Neutrophil (primary cell): ENCODE measurements around the gene ZNF578.
"Not testable (repeated sequence)": the region's sequence is repeated elsewhere in the genome, so short reads cannot be mapped to it uniquely, and the experiment has no call there.

ENCODE experiments used
- H3K27ac ChIP-seq: fragments of 200-600 bp; sonication (generic); 2 replicates; pipeline ENCODE4 v1.5.1; 2016; ENCODE audit warnings: mild to moderate bottlenecking, moderate library complexity
- H3K27me3 ChIP-seq: fragments of 200-600 bp; sonication (generic); 2 replicates; pipeline ENCODE4 v1.6.0; 2016; ENCODE audit warnings: mild to moderate bottlenecking
- H3K36me3 ChIP-seq: fragments of 200-600 bp; sonication (generic); 2 replicates; pipeline ENCODE4 v1.5.1; 2017
- H3K4me1 ChIP-seq, 2 experiments: fragments of 200-600 bp in 1 of 2; sonication (generic) in 1 of 2; 1 replicate in 1 of 2; 2 replicates in 1 of 2; pipeline versions ENCODE4 v1.5.1 to v1.6.1; 2013 to 2016; ENCODE audit warnings: low read depth in 1 of 2, low read length in 1 of 2, mild to moderate bottlenecking in 1 of 2, moderate library complexity in 1 of 2; ENCODE audit not compliant: control insufficient read depth in 1 of 2, insufficient read depth in 1 of 2
- H3K4me3 ChIP-seq, 2 experiments: fragments of 200-600 bp in 1 of 2; sonication (generic) in 1 of 2; 1 replicate in 1 of 2; 2 replicates in 1 of 2; pipeline ENCODE4 v1.5.1; 2013 to 2016; ENCODE audit warnings: low read depth in 1 of 2, low read length in 1 of 2, mild to moderate bottlenecking in 1 of 2, moderate library complexity in 1 of 2
- H3K9me3 ChIP-seq: fragments of 200-600 bp; sonication (generic); 2 replicates; pipeline ENCODE4 v1.5.1; 2016
- CTCF ChIP-seq: fragments of 200-600 bp; sonication (generic); IDR thresholded peaks from 2 replicates; pipeline ENCODE4 v1.5.1; 2016; ENCODE audit warnings: antibody characterized with exemption

ZNF578 gene

DNA sequence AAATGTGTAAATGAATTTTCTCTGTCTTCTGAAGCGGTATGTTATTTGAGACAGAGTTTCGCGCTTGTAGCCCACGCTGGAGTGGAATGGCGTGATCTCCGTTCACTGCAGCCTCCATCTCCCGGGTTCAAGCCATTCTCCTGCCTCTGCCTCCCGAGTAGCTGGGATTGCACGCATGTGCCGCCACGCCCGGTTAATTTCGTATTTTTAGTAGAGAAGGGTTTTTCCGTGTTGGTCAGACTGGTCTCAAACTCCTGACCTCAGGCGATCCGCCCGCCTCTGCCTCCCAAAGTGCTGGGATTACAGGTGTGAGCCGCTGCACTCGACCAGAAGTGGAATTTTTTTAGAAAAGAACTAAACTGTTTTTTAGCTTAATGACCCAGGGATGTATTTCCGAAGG, 70.7 kb downstream of the ZNF578 start:
- Histone ChIP-seq H3K9me3 (peaks cover 12% of the 10 kb centered on the region), H3K27me3 (no peaks in the 10 kb centered on the region), H3K27ac (no peak overlapping the region), H3K4me3 (no peak overlapping the region), H3K4me1 (peaks cover 19% of the 10 kb centered on the region in 2 experiments), H3K36me3 (no peaks in the 10 kb centered on the region)
- no peak for TF ChIP-seq CTCF

DNA sequence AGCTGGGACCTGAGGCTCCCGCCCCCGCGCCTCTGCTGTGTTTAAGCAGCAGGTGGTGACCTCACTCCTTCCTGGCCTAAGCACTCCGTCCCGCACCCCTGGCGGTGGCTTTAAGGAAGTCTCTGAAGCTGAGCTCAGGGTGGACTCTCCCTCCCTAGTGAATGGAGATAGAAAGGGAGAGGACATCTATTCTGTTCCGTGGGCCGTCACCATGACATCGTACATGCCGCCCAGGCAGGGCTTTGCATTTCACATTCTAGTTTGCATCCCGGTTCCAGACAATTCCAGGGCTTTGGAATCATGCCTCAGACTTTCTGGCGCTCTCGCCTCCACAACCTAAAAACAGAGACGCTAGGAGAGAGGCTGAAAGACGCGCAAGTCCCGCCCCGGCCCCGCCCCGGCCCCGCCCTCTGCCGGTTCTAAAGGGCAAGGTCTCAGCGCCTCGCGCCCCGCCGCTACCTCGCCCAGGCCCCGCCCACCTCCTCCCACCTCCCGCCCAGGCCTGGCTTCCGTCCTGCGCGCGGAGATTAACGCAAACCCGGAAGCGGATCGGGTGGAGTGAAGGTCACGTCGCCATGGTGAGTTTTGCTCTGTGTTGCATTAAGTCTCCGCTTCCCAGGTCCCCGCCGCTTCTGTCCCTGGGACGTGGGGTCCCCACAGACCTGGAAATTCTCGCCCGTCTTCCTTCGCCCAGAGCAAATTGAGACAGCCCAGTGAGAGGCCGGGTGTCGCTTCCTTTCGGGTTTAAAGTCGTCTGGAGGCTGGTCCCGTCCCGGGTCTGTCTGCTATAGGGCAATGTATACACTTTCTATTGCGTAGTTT, 74.0 kb downstream of the ZNF578 start, which contains the start of gene ZNF808:
TSS of gene ZNF808 (plus strand) at position 535 of the 822 bp plus-strand sequence. CDS start 15,617 bp downstream, outside the sequence.
- TF ChIP-seq CTCF = peak; percentile 66
- Histone ChIP-seq H3K4me3 (peak within 1 kb of the TSS; percentile 86 to 91), H3K36me3 (no peaks in the 10 kb centered on the region), H3K27me3 (no peaks in the 10 kb centered on the region), H3K27ac (peak within 1 kb of the TSS; percentile 91), H3K9me3 (peaks cover 12% of the 10 kb centered on the region), H3K4me1 (peaks cover 19% of the 10 kb centered on the region in 2 experiments)

DNA sequence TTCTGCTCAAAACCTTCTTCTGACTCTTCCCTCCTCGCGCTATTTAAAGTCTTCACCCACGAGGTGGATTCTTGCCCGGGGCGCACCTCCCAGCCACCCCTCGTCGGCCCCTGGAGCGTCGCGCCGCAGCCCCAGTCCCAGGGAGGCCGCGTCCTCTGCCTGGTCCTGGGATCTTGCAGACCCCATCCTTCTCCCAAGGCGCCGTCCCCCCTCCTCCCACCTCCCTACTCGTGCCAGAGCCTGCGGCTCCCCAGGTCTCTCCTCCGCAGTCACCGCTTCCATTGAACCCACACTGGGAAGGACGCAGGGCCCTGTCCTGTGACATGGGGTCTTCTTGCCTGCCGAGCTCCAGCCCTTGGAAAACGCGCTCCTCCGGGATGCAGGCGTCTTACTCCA, 74.6 kb downstream of the ZNF578 start:
- H3K36me3 ChIP-seq = no peaks in the 10 kb centered on the region
- peak overlapping the region; percentile 86 to 91 for H3K4me3 ChIP-seq
- no peak for TF ChIP-seq CTCF
- H3K9me3 ChIP-seq = peaks cover 7% of the 10 kb centered on the region
- no peaks in the 10 kb centered on the region for H3K27me3 ChIP-seq
- H3K4me1 ChIP-seq = peaks cover 19% of the 10 kb centered on the region in 2 experiments
- peak overlapping the region; percentile 91 for H3K27ac ChIP-seq

GRCh38 chr19:52532480-52532879, 79.1 kb downstream of the ZNF578 start:
- Histone ChIP-seq H3K4me3 (no peak overlapping the region), H3K36me3 (no peaks in the 10 kb centered on the region), H3K27ac (no peak overlapping the region), H3K27me3 (no peaks in the 10 kb centered on the region), H3K4me1 (peaks cover 37 to 46% of the 10 kb centered on the region in 2 experiments), H3K9me3 (no peaks in the 10 kb centered on the region)
- no peak for TF ChIP-seq CTCF

DNA sequence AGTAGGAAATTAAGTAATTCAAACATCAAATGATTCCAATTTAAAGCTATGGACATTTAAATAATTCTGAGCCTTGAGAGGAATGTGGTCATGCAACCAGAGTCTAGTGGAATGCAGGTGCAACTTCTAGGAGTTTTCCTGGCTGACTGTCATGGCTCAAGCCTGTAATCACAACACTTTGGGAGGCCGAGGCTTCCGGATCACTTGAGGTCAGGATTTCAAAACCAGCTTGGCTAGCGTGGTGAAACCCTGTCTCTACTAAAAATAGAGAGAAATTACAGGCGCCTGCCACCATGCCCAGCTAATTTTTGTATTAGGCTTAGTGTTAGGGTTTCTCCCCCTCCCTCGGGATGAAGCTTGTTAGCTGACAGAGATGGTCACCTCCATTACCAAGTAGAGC, 80.5 kb downstream of the ZNF578 start:
- H3K27ac ChIP-seq = peak overlapping the region; percentile 58
- TF ChIP-seq CTCF = no peak
- H3K4me3 ChIP-seq = no peak overlapping the region
- H3K9me3 ChIP-seq = no peaks in the 10 kb centered on the region
- H3K27me3 ChIP-seq = no peaks in the 10 kb centered on the region
- H3K4me1 ChIP-seq = peaks cover 28 to 36% of the 10 kb centered on the region in 2 experiments
- no peaks in the 10 kb centered on the region for H3K36me3 ChIP-seq

DNA sequence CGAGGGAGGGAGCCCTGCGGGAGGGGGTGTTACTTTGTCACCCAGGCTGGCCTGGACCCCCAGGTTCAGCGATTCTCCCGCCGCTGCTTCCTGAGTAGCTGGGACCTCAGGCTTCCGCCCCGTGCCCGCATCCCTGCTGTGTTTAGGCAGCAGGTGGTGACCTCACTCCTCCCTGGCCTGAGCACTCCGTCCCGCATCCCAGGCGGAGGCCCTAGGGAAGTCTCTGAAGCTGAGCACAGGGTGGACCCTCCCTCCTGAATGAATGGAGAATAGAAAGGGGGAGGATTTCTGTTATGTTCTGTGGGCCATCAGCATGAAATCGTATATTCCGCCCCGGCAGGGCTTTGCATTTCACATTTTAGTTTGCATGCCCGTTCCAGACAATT, 82.0 kb downstream of the ZNF578 start:
- H3K27me3 ChIP-seq, H3K36me3 ChIP-seq, H3K9me3 ChIP-seq: not testable (repeated sequence)
- peak overlapping the region; percentile 72 to 76 for H3K4me3 ChIP-seq
- H3K4me1 ChIP-seq = peaks cover 28 to 36% of the 10 kb centered on the region in 2 experiments
- H3K27ac ChIP-seq = peak overlapping the region; percentile 69
